ENCODE results near the gene BIRC6.
"Not testable (repeated sequence)": the region's sequence is repeated elsewhere in the genome, so short reads cannot be mapped to it uniquely, and the experiment has no call there.

BIRC6 gene

DNA sequence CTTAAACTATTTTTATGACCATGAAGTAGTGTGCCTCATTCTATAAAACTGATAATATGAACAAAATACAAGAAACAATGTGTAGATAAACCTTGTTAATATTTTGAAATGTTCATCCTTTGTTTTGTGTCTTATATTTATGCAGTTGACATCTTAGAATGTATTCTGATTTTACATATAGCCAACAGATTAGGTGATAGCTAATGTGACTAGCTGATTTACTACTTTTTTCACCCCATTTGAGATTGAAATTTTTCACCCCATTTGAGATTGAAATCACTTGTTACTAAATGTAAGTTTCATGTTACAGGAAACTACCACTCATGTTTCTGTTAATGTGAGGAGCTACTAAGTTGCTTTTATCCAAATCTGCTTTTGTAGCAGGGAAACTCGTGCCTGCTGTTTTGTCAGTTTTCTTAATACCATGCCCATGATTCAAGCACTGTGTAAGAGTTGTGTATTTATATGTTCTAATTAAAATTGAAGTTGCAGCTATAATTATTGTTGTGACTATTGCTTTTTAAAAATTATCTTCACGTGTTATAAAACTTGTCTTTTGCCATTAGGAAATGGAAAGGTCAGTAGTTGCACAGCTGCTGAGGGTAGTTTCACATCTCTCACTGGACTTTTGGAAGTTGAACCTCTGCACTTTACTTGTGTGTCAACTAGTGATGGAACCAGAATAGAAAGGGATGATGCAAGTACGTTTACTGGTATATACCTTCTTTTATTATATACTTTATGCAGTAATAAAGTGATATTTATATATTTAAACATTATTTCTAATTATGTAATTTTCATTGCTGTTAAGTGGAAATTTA lies 96.6 kb downstream of the BIRC6 start:
- no peak for DNase-seq

DNA sequence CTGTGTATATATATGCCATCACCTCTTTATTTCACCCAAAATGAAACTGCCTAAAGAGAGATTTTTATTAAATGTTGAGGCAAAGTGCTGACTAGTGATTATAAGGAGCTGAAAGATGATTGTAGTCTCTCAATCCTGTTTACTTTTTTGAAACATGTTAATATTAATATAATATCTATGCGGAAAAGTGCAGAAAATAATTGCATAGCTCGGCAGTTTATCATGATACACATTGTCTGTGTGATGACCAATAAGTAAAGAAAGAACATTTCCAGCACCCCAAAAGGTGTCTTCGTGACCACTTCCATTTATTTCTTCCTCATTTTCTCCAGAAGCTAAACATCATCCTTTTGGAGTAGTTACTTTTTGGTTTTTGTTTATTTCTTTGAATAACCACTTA lies 99.0 kb downstream of the BIRC6 start:
- no peak for DNase-seq

DNA sequence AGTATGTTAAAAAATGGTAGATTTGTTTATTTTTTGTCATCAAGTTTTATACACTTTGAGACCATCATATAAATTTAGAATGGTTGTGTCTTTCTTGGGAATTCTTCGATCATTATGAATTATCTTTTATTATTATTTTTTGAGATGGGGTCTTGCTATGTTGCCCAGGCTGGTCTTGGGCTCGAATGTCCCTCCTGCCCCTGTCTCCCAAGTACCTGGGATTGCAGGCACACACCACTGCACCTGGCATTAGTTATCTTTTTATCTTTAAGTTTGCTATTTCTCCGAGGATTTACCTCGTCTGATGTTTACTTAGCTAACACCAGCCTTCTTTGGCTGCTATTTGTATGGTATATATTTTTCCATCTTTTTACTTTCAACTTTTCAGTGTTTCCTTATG lies 100.0 kb downstream of the BIRC6 start:
- DNase-seq: no peak

GRCh38 chr2:32457814-32458213 lies 101.0 kb downstream of the BIRC6 start:
- no peak for DNase-seq

DNA sequence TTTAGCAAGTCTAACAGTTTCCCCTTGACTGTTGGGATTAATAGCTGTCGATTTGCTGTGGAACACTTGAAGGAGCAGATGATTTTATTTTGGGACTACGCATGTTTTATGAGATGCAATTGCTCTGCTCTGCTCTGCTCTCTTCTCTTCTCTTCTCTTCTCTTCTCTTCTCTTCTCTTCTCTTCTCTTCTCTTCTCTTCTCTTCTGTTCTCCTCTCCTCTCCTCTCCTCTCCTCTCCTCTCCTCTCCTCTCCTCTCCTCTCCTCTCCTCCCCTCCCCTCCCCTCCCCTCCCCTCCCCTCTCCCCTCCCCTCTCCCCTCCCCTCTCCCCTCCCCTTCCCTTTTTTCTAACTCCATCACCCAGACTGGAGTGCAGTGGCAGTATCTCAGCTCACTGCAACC lies 104.0 kb downstream of the BIRC6 start:
- DNase-seq: not testable (repeated sequence)

DNA sequence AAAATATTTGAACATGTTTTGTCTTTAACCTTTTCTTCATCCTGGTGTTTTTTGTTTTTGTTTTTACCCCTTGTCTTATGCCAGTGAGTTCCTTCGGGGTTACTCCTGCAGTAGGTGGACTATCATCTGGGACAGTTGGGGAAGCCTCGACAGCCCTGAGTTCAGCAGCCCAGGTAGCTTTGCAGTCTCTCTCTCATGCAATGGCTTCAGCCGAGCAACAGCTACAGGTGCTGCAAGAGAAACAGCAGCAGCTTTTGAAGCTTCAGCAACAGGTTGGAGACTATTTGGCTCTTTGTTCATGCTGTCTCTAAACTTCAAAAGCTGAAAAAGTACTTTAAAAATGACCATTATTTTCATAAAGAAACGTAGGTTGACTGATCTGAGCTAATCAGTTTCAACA lies 106.3 kb downstream of the BIRC6 start:
- DNase-seq: no peak

GRCh38 chr2:32464431-32464830 lies 107.6 kb downstream of the BIRC6 start:
- DNase-seq: no peak

GRCh38 chr2:32472605-32473004 lies 115.8 kb downstream of the BIRC6 start:
- no peak for DNase-seq

DNA sequence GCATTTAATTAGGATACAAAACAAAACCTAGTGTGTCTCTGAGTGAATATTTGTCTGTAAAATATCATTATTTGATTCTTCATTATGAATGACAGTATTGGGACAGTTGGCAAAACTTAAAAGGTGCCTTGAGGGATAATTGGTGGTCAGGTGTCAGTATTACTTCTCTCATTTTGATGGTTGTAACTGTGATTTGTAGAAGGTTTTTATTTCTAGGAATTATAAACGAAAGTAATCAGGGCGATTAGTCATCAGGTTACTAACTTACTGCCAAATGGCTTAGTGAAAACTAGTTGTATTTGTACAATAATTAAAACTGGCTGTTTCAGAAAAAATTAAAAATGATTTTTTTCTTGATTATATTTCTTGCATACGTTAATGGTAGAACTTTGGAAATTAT lies 117.6 kb downstream of the BIRC6 start:
- no peak for DNase-seq

GRCh38 chr2:32478889-32479620 lies 122.2 kb downstream of the BIRC6 start:
- no peak for DNase-seq

DNA sequence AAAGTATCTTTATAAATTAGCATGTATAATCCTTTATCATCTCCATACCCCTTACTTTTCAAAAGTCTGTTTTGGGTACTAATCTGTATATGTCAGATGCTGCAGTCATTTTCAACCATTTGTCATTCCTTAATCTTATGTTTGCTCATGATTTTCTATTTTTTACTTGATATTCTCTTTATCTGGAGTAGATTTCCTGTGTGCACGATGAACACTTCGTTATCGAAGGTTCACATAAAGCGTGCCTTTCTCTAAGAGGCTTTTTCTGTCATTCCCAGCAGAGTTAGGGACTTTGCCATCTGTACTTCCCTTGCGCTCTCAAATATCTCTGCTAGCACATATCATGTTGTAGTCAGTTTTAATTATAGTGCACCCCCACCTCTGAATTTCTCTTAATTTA lies 123.2 kb downstream of the BIRC6 start:
- no peak for DNase-seq

DNA sequence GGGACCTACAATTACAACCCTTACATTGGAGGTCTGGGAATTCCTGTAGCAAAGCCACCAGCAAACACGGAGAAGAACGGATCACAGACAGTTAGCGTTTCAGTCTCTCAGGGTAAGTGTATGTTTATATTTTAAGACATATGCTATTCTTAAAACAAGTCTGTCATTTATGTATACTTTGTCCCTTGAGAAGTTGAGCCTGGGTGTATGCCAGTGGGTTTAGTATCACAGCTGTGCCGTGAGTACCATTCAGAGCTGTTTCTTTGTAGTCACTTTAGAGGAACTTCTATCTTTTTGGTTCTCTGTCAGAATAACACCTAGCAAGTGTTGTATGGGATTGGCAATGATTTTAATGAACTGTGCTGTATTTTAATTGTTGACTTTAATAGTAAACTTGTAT lies 125.6 kb downstream of the BIRC6 start:
- DNase-seq: no peak

GRCh38 chr2:32484937-32485336 lies 128.1 kb downstream of the BIRC6 start:
- no peak for DNase-seq

DNA sequence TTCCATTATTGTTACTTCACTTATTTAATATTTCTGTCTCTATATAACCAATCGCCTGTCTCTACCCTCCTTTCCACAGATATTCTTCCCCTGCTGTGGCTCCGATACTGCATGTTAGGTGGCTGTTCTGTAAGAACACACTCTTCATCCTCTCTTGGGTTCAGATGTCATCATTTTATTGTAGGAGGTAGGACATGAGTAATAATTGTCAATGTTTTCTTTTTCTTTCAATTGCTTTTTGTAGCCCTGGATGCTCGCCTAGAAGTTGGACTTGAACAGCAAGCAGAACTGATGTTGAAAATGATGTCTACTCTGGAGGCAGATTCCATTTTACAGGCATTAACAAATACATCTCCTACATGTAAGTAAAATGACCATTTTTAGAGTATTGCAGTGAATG lies 128.6 kb downstream of the BIRC6 start:
- DNase-seq: no peak

GRCh38 chr2:32489061-32489460 lies 132.2 kb downstream of the BIRC6 start:
- DNase-seq: no peak

- no peak for DNase-seq
These were observed 134.5 kb downstream of the BIRC6 start for GRCh38 chr2:32491346-32491745.

GRCh38 chr2:32495139-32495538 lies 138.3 kb downstream of the BIRC6 start:
- DNase-seq: no peak

- no peak for DNase-seq
These were observed 139.8 kb downstream of the BIRC6 start for GRCh38 chr2:32496662-32497061.

DNA sequence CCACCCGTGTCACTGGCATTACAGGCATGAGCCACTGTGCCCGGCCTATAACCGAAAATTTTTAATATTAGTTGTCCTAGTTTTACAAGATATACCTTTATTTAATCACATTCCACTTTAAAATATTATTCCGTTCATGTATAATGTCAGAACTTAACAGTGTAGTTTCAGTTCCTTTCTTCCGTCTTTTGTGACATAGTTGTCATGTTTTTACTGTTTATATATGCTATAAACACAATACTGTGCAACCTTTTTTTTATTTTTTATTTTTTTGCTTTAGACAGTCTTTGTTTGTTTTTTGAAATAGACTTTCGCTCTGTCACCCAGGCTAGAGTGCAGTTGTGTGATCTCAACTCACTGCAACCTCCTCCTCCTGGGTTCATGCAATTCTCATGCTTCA lies 141.5 kb downstream of the BIRC6 start:
- DNase-seq: no peak

DNA sequence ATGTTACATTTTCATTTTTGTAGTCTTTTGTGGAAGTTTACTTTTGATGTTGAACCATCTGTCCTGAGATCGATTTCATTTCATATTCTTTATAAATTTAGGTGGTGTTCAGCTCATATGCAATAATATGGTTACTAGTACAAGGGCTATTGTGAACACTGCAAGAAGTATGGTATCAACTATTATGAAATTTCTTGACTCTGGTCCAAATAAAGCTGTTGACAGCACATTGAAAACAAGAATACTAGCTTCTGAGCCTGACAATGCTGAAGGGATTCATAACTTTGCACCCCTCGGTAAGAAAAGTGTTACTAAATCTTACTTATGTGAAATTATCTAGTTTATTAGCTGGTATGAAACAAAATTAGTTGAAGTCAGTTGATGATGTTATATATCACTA lies 146.1 kb downstream of the BIRC6 start:
- DNase-seq: no peak

- DNase-seq: no peak
These were observed 148.2 kb downstream of the BIRC6 start for GRCh38 chr2:32504877-32505478.

DNA sequence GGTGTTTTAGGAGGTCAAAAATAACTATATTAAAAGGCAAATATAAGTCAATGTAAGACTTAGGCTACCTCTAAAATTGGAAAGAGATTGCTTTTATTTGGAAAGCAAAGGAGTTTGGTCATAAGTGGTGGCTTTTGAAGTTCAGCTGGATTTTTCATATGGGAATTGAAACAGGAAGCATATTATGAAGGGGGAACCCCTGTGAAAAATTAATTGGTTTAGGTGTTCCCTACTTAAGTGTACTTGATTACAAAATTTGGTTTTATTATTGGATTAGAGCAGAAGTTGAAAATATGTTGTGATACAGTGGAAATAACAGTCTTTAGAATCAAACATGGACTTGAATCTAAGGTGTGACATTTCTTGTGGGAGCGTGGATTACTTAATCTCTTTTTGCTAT lies 149.6 kb downstream of the BIRC6 start:
- no peak for DNase-seq

DNA sequence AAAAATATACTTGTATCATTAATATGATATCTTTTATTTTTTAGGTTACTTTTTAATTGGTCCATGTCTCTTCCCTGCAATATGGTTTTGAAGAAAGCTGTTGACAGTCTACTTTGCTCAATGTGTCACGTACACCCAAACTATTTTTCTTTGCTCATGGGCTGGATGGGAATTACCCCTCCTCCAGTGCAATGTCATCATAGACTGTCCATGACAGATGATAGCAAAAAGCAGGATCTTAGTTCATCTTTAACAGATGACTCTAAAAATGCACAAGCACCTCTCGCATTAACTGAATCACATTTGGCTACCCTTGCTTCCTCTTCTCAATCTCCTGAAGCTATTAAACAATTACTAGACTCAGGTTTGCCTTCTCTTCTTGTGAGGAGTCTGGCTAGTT lies 158.1 kb downstream of the BIRC6 start:
- no peak for DNase-seq

DNA sequence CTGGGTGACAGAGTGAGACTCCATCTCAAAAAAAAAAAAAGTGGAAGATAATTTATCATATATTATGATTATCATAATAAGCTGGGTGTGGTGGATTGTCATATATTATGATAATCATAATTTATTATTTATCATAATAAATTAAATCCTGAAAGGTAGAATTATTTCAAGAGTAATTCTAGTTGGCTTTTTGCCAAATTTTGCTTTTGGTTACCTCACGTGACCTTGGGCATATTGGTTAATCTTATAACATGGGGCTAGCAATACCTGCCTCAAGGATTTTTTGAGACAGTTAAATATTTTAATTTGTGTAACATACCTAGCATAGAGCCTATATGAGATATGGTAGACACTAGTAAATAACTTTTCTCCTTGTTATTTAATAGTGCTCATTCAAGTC lies 159.7 kb downstream of the BIRC6 start:
- no peak for DNase-seq
